ENCODE results near the gene HFE.
"Not testable (repeated sequence)": the region's sequence is repeated elsewhere in the genome, so short reads cannot be mapped to it uniquely, and the experiment has no call there.

HFE gene

GRCh38 chr6:26087284-26088115, at the start of gene HFE:
Gene HFE (plus strand): TSS chr6:26087429. CDS start chr6:26087441, 12 bp downstream.
- peak; percentile 11 to 38 for DNase-seq

DNA sequence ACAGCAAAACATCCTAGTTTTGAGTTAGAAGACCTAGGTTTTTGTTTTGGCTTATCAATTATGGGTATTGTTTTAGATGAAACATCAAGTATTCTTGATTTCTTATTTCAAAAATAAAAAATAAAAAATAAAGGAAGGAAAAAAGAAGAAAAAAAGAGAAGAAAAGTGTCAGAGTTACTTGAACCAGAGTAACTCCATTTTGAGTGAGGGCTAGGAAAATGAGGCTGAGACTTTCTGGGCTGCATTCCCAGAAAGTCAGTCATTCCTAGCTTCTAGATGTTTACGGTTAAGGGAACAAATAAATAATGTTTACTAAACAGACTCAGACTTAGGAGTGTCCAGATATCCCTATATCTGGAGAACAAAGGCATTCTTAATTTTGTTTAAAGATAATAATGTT, 45.3 kb upstream of the HFE start:
- no peak for DNase-seq

DNA sequence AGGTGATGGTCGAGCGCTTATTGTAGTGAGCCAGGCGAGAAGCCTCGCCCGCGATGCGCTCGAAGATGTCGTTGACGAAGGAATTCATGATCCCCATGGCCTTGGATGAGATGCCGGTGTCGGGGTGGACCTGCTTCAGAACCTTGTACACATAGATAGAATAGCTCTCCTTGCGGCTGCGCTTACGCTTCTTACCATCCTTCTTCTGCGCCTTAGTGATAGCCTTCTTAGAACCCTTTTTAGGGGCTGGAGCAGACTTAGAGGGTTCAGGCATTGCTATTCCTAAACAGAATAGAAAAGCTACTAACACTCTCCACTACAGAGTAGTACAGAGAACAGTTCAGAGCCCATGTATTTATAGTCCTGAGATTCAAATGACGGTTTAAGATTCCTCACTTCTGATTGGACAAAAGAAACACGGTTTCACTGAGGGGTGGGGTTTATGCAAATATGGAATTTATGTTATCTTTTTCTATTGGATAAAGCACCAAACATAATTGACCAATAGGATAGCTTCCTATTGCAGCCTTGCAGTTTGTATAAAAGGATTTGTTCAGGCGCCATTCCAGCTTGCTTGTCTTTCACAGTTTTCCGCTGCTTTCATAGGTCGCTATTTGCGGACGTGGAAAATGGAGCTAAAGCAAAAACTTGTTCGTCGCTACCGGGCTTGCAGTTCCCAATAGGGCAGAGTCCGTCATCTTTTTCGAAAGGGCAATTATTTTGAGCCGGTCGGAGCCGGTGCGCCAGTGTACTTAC, 43.7 kb upstream of the HFE start:
- no peak for DNase-seq

GRCh38 chr6:26044140-26045064, 42.8 kb upstream of the HFE start:
- no peak for DNase-seq

DNA sequence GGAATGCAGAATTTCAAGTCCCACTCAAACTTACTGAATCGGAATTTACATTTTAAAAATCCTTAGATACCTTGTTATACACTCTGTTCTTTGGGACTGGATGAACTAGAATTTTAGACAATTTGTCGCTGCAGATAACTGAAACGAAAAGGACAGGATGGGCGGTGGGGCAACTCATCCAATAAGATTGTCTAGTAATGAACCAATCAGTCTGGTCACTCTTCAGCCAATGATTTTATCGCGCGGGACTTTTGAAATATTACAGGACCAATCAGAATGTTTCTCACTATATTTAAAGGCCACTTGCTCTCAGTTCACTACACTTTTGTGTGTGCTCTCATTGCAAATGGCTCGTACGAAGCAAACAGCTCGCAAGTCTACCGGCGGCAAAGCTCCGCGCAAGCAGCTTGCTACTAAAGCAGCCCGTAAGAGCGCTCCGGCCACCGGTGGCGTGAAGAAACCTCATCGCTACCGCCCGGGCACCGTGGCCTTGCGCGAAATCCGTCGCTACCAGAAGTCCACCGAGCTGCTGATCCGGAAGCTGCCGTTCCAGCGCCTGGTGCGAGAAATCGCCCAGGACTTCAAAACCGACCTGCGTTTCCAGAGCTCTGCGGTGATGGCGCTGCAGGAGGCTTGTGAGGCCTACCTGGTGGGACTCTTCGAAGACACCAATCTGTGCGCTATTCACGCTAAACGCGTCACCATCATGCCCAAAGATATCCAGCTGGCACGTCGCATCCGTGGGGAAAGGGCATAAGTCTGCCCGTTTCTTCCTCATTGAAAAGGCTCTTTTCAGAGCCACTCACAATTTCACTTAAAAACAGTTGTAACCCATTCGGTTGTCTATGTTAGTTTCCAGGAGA, 41.9 kb upstream of the HFE start:
- DNase-seq = no peak

GRCh38 chr6:26045928-26046368, 41.3 kb upstream of the HFE start:
- no peak for DNase-seq

DNA sequence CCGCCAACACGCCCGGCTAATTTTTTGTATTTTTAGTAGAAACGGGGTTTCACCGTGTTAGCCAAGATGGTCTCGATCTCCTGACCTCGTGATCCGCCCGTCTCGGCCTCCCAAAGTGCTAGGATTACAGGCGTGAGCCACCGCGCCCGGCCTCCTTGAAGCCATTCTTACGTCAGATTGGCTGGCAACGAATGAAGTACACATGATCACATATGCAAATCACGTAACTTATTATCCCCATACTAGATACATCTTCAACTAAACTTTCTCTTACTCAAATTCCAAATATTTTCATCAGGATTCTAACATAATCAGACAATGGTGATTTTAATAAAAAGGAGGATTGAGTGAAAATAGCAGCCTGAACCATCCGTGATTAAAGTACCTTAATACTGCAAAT, 39.9 kb upstream of the HFE start:
- not testable (repeated sequence) for DNase-seq

- no peak for DNase-seq
Measured at GRCh38 chr6:26048590-26048989, 38.6 kb upstream of the HFE start.

DNA sequence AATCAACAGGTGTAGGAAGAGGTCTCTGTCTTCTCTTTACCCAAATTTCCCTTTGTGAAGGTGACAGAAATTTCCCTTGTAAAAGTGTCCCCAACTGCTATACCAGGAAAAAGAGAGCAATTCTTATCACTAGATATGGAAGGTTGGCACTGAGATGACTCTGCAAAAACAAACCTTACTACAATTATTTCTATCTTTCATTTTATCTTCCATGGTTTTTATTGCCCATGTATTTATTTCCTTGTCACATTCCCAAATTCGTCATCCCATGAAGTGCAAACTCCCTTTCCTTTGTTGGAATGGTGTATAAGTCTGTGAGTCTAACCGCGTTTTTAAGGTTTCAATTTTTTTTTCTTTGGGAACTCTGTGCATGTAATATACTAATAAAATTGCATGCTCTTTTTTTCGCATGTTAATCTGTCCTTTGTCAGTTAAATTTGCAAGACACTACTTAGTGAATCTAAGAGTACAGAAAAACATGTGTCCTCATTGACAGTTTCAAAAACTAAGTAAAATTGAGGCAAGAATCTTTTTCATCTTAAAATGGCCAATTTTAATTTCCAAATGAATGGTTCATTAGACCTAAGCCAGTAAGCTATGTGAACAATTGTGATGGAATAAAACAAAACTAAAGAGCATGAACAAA, 35.4 kb upstream of the HFE start:
- DNase-seq = no peak

GRCh38 chr6:26052762-26053250, 34.4 kb upstream of the HFE start:
- DNase-seq = not testable (repeated sequence)

GRCh38 chr6:26053992-26054780, 33.0 kb upstream of the HFE start:
- DNase-seq = peak in 1 of 2 experiments; percentile 10

- DNase-seq = peak; percentile 80 to 91
Measured at GRCh38 chr6:26054781-26055718, 32.2 kb upstream of the HFE start.

DNA sequence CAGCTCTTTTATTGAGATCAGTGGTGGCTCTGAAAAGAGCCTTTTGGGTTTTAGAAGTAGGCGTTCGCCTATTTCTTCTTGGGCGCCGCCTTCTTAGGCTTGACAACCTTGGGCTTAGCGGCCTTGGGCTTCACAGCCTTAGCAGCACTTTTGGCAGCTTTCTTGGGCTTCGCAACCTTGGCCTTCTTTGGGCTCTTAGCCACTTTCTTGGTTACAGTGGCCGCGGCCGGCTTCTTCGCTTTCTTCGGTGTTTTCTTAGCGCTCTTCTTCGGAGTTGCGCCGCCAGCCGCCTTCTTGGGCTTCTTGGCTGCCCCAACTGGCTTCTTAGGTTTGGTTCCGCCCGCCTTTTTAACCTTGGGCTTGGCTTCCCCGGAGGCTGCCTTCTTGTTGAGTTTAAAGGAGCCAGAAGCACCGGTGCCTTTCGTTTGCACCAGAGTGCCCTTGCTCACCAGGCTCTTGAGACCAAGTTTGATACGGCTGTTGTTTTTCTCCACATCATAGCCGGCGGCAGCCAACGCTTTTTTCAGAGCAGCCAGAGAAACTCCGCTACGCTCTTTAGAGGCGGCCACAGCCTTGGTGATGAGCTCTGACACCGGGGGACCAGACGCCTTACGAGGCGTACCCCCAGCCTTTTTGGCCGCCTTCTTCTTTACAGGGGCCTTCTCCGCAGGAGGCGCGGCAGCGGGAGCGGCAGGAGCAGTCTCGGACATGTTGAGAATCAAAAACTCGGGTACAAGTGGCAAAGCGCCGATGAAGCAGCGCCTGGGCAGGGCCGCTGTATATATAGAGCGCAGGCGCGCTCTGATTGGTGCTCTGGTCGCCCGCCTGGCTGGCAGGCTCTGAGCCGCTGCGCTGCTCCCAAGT, 31.3 kb upstream of the HFE start:
- peak; percentile 83 to 92 for DNase-seq

DNA sequence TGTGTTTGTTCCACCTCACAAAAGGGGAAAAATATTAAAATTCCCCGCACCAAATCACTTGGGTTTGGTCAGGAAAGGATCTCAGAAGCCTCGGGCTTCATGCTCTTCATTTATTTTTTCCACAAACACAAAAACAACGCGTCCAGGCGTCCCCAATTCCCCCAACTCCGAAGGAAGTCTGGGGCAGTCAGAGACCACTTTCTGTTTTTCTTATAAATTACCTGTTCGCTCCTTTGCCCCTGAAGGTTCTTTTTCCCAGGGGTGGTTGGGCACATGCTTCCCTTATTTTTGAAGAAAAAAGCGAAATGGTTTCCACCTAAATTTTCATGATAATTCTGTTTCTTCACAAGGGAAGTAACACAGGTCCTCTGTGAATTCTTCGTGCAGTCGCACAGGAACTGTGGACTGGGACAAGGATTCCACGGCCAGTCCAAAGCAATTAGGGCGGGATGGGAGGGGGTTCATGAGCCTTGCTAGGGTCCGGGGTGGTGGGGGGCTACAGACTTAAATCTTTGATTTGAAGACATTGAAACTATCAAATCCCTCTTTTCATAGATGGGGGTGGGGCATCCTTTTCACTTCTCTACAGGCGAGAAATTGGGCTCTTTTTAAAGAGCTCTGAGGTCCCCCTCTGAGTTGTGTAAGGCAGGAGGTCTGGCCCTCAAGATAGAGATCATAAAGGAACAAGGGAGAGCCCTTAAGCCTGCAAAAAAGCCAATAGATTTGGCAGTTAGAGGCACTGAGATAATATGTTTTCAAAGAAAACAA, 30.5 kb upstream of the HFE start:
- DNase-seq = peak; percentile 9 to 63

- no peak for DNase-seq
Measured at GRCh38 chr6:26057899-26058298, 29.3 kb upstream of the HFE start.

GRCh38 chr6:26058477-26059033, 28.7 kb upstream of the HFE start:
- DNase-seq = not testable (repeated sequence)

DNA sequence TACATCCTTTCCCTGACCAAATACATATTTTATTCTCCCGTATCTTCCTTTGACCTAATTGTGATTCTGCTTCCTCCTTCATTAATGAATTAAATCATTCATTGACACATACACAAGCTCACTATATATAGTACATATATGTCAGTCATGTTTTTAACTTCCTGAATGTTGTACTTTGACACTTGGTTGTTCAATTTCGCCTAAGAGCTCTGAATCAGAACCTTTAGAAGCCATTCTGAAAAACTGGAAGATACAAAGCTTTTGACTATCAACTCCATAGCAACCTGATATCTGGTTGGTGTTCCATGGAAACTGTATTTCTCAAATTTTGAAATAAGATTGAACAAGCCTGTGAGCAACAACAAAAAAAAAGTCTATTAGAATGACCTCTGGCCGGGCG, 27.3 kb upstream of the HFE start:
- no peak for DNase-seq
